ENCODE measurements around the gene TSFM. TPM values are rescaled to one million over a fixed set of nuclear protein-coding genes. Genes with fewer than 3 reads are reported as not detected.

The TSFM gene
- total and polyA plus RNA-seq, 2 of the 4 experiments (the other 2 are of a cell fraction), result 11.5 to 14.0 TPM

DNA sequence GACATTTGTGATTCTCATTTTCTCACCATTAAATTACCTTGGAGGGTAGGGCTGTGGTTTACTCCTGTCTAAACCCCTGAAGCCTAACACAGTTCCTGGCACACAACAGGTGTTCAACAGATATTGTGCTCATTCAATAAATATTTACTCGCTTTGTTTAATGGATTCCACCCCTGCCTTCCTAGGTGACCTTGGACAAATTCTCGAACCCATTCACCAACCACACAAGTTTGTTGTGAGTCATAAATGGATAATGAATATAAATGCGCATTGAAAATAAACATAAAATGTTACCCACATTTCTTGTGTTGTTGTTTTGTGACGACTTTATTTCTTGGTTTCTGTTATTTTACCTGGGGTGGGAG, 362 bp upstream of the TSFM start:
- Histone ChIP-seq H3K4me2 (ENCODE audit: low read depth, low read length) (no peak overlapping the region), H4K91ac (ENCODE audit: insufficient read depth, low read depth, low read length) (no peak overlapping the region), H3K27me3 (ENCODE audit: control insufficient read depth, insufficient read depth, low read length) (no peaks in the 10 kb centered on the region), H3K18ac (ENCODE audit: low read depth, low read length) (no peak overlapping the region), H3K56ac (ENCODE audit: extremely low read depth, insufficient read depth, low read length) (no peak overlapping the region), H4K20me1 (ENCODE audit: insufficient read depth, low read length) (no peaks in the 10 kb centered on the region), H2BK15ac (ENCODE audit: low read depth, low read length) (no peak overlapping the region), H3K9me3 (ENCODE audit: control insufficient read depth, insufficient read depth, low read length) (no peaks in the 10 kb centered on the region), H3K4me1 (ENCODE audit: control insufficient read depth, insufficient read depth, low read length) (0 out of 2 replicates have a peak, but pooled peaks cover 2% of the 10 kb centered on the region), H3K9me1 (ENCODE audit: insufficient read depth, low read length) (no peaks in the 10 kb centered on the region), H2AK9ac (replicated peaks; ENCODE audit: low read depth, low read length, poor library complexity) (no peak overlapping the region), H3K4ac (ENCODE audit: low read depth, low read length) (no peak overlapping the region), H2AK5ac (ENCODE audit: low read depth, low read length) (no peak overlapping the region), H3K9ac (ENCODE audit: low read depth, low read length) (no peak overlapping the region), H2BK20ac (ENCODE audit: low read depth, low read length) (no peak overlapping the region), H3K36me3 (ENCODE audit: control insufficient read depth, insufficient read depth, low read length) (peaks cover 8% of the 10 kb centered on the region), H4K8ac (ENCODE audit: low read depth in 2 of 2, low read length in 2 of 2) (no peak overlapping the region), H3K14ac (replicated peaks; ENCODE audit: low read depth, low read length) (no peak overlapping the region), H2BK5ac (ENCODE audit: low read depth, low read length, poor library complexity, severe bottlenecking) (no peak overlapping the region), H3K23ac (ENCODE audit: low read depth, low read length) (no peak overlapping the region), H2BK120ac (ENCODE audit: low read depth, low read length) (no peak overlapping the region), H3K27ac (ENCODE audit: insufficient read depth, low read length) (no peak overlapping the region), H3K79me1 (ENCODE audit: low read depth in 1 of 2, low read length in 2 of 2) (peaks cover 14 to 24% of the 10 kb centered on the region in 2 experiments; a peak in 3 of 4 replicates), H2AFZ (replicated peaks; ENCODE audit: low read length, poor library complexity) (no peak overlapping the region), H4K5ac (ENCODE audit: low read depth, low read length) (no peak overlapping the region), H3K4me3 (ENCODE audit: insufficient read depth, low read depth, low read length) (peak overlapping the region; percentile 94; the same call in 1 of the 2 replicates)
- TF ChIP-seq RCOR1 (IDR thresholded peaks at IDR 0.05; ENCODE audit: insufficient replicate concordance, low read length) (no peak), NFE2L2 (IDR thresholded peaks at IDR 0.05; ENCODE audit: low read depth, low read length) (no peak), POLR2A (IDR thresholded peaks at IDR 0.05; ENCODE audit: low read depth, low read length) (no peak), BHLHE40 (IDR thresholded peaks at IDR 0.05; ENCODE audit: low read depth, low read length) (no peak), RFX5 (IDR thresholded peaks at IDR 0.05; ENCODE audit: low read depth, low read length) (no peak), MAFK (IDR thresholded peaks at IDR 0.05; ENCODE audit: low read depth, low read length) (no peak), CHD1 (IDR thresholded peaks at IDR 0.05; ENCODE audit: low read depth, low read length) (no peak)
- TF ChIP-seq, protein P1, sequence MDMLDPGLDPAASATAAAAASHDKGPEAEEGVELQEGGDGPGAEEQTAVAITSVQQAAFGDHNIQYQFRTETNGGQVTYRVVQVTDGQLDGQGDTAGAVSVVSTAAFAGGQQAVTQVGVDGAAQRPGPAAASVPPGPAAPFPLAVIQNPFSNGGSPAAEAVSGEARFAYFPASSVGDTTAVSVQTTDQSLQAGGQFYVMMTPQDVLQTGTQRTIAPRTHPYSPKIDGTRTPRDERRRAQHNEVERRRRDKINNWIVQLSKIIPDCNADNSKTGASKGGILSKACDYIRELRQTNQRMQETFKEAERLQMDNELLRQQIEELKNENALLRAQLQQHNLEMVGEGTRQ (IDR thresholded peaks at IDR 0.05; ENCODE audit: low read depth, low read length), result no peak
- TF ChIP-seq, protein P2, sequence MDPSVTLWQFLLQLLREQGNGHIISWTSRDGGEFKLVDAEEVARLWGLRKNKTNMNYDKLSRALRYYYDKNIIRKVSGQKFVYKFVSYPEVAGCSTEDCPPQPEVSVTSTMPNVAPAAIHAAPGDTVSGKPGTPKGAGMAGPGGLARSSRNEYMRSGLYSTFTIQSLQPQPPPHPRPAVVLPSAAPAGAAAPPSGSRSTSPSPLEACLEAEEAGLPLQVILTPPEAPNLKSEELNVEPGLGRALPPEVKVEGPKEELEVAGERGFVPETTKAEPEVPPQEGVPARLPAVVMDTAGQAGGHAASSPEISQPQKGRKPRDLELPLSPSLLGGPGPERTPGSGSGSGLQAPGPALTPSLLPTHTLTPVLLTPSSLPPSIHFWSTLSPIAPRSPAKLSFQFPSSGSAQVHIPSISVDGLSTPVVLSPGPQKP (IDR thresholded peaks at IDR 0.05; ENCODE audit: borderline replicate concordance, low read depth, low read length), result no peak
- WGBS, 2 experiments (ENCODE audit: extremely low coverage in 2 of 2, insufficient read length in 1 of 2), result no CpG with 5 or more reads among the region's 4 CpGs
- ChIA-PET POLR2A (ENCODE audit: unreplicated experiment) (no interaction called here), CTCF (interaction anchor here (1.0 kb wide), 1 partner anchor 21 kb away, joined by 3 read pairs; no protein-coding TSS in a partner anchor)
- in situ Hi-C loops (cut with MboI; ENCODE audit: low sequenced_read_pairs) (no loop called here), intact Hi-C loops (cut with micrococcal nuclease) (loop anchor here (1.0 kb wide), 2 partner anchors 30 to 123 kb away; partner anchors contain the start of gene CDK4), dilution Hi-C loops (cut with HindIII; ENCODE audit: low sequenced_read_pairs, unreplicated experiment) (no loop called here)
- BruUV-seq (replicated peaks), result no TSS peak
- DNase-seq (no peak), ATAC-seq (ENCODE audit: low read depth) (no peak)
